ENCODE results near the gene EVC2. TPM values are rescaled to one million over a fixed set of nuclear protein-coding genes. Genes with fewer than 3 reads are reported as not detected.

EVC2 gene
- total and polyA plus RNA-seq, 2 of the 4 experiments (the other 2 are of a cell fraction), result 2.7 to 5.9 TPM

- Histone ChIP-seq H2AK5ac (ENCODE audit: low read depth, low read length) (no peak overlapping the region), H4K8ac (ENCODE audit: low read depth in 2 of 2, low read length in 2 of 2) (no peak overlapping the region), H4K20me1 (ENCODE audit: insufficient read depth, low read length) (no peaks in the 10 kb centered on the region), H2BK15ac (ENCODE audit: low read depth, low read length) (no peak overlapping the region), H3K56ac (ENCODE audit: extremely low read depth, insufficient read depth, low read length) (no peak overlapping the region), H3K9me3 (ENCODE audit: control insufficient read depth, insufficient read depth, low read length) (no peaks in the 10 kb centered on the region), H2AFZ (replicated peaks; ENCODE audit: low read length, poor library complexity) (no peak overlapping the region), H3K27me3 (ENCODE audit: control insufficient read depth, insufficient read depth, low read length) (no peaks in the 10 kb centered on the region), H4K5ac (ENCODE audit: low read depth, low read length) (no peak overlapping the region), H3K4me1 (ENCODE audit: control insufficient read depth, insufficient read depth, low read length) (no peaks in the 10 kb centered on the region), H3K4ac (ENCODE audit: low read depth, low read length) (no peak overlapping the region), H3K79me1 (ENCODE audit: low read depth in 1 of 2, low read length in 2 of 2) (no peaks in the 10 kb centered on the region), H3K14ac (replicated peaks; ENCODE audit: low read depth, low read length) (no peak overlapping the region), H3K27ac (ENCODE audit: insufficient read depth, low read length) (no peak overlapping the region), H3K23ac (ENCODE audit: low read depth, low read length) (no peak overlapping the region), H2BK5ac (ENCODE audit: low read depth, low read length, poor library complexity, severe bottlenecking) (no peak overlapping the region), H2BK20ac (ENCODE audit: low read depth, low read length) (no peak overlapping the region), H3K4me3 (ENCODE audit: insufficient read depth, low read depth, low read length) (no peak overlapping the region), H4K91ac (ENCODE audit: insufficient read depth, low read depth, low read length) (no peak overlapping the region), H3K9ac (ENCODE audit: low read depth, low read length) (no peak overlapping the region), H2AK9ac (replicated peaks; ENCODE audit: low read depth, low read length, poor library complexity) (no peak overlapping the region), H3K4me2 (ENCODE audit: low read depth, low read length) (no peak overlapping the region), H2BK120ac (ENCODE audit: low read depth, low read length) (no peak overlapping the region), H3K9me1 (ENCODE audit: insufficient read depth, low read length) (peaks cover 14% of the 10 kb centered on the region), H3K36me3 (ENCODE audit: control insufficient read depth, insufficient read depth, low read length) (peaks cover 50% of the 10 kb centered on the region), H3K18ac (ENCODE audit: low read depth, low read length) (no peak overlapping the region)
- ATAC-seq (ENCODE audit: low read depth) (no peak), DNase-seq (no peak)
- CTCF ChIA-PET, result no interaction called here
- POLR2A ChIA-PET (ENCODE audit: unreplicated experiment), result no interaction called here
- intact Hi-C loops (cut with micrococcal nuclease), result no loop called here
- TF ChIP-seq MXI1 (IDR thresholded peaks at IDR 0.05; ENCODE audit: borderline replicate concordance, low read depth, low read length), result no peak
- TF ChIP-seq SMC3 (IDR thresholded peaks at IDR 0.05; ENCODE audit: low read depth, low read length), result no peak
- TF ChIP-seq CEBPB (IDR thresholded peaks at IDR 0.05; ENCODE audit: low read depth, low read length), result no peak
- no peak for TF ChIP-seq ELK1 (IDR thresholded peaks at IDR 0.05; ENCODE audit: borderline replicate concordance, low read depth, low read length)
- no peak for TF ChIP-seq FOS (IDR thresholded peaks at IDR 0.05; ENCODE audit: low read depth, low read length)
- TF ChIP-seq MAZ (IDR thresholded peaks at IDR 0.05; ENCODE audit: borderline replicate concordance, low read depth, low read length), result no peak
- no peak for TF ChIP-seq USF2 (IDR thresholded peaks at IDR 0.05; ENCODE audit: low read depth, low read length)
- TF ChIP-seq RAD21 (IDR thresholded peaks at IDR 0.05; ENCODE audit: low read length), result no peak
- no peak for TF ChIP-seq POLR2A (IDR thresholded peaks at IDR 0.05; ENCODE audit: low read depth, low read length)
- TF ChIP-seq MAFK (IDR thresholded peaks at IDR 0.05; ENCODE audit: low read depth, low read length), result no peak
- BruUV-seq (replicated peaks), result no TSS peak
- in situ Hi-C loops (cut with MboI; ENCODE audit: low sequenced_read_pairs), result no loop called here
- WGBS, 2 experiments (ENCODE audit: extremely low coverage in 2 of 2, insufficient read length in 1 of 2), result 99% methylated on average over 8 of the region's 23 CpGs; no CpG with 5 or more reads in 1 of the 2 experiments
- dilution Hi-C loops (cut with HindIII; ENCODE audit: low sequenced_read_pairs, unreplicated experiment), result no loop called here
Measured at GRCh38 chr4:5622596-5622995, 85.8 kb downstream of the EVC2 start.

Measured in IMR-90 (cell line).